OCI-LY3 (cell line): Measurements from ENCODE around the gene ZBBX.

Experiments used
- H2AFZ ChIP-seq: fragments of 200-600, 300-600 bp; shearing (Covaris generic); 2 replicates; pipeline ENCODE4 v1.6.0; 2014; ENCODE audit warnings: antibody characterized with exemption, low read depth, low read length
- H3K27ac ChIP-seq: fragments of 200-600, 300-600 bp; sonication (generic); 2 replicates; pipeline ENCODE4 v1.5.1; 2014; ENCODE audit warnings: mild to moderate bottlenecking, low read length, moderate library complexity, mixed read lengths
- H3K27me3 ChIP-seq: fragments of 200-600, 300-600 bp; sonication (generic); 2 replicates; pipeline ENCODE4 v1.6.1; 2014; ENCODE audit warnings: low read depth, low read length, mixed read lengths
- H3K36me3 ChIP-seq: fragments of 200-600, 300-600 bp; sonication (generic); replicated peaks from 2 replicates; pipeline ENCODE3; 2014; ENCODE audit warnings: low read depth, low read length, mixed read lengths
- H3K4me1 ChIP-seq: fragments of 300-600, 200-600 bp; sonication (generic); 2 replicates; pipeline ENCODE4 v1.6.1; 2014; ENCODE audit warnings: low read length, mixed read lengths
- H3K4me2 ChIP-seq: fragments of 200-600, 300-600 bp; sonication (generic); 2 replicates; pipeline ENCODE4 v1.6.1; 2014; ENCODE audit warnings: low read length, mixed read lengths
- H3K4me3 ChIP-seq: fragments of 300-600, 200-600 bp; sonication (generic); 2 replicates; pipeline ENCODE4 v1.5.1; 2014; ENCODE audit warnings: antibody characterized with exemption, mild to moderate bottlenecking, low read length, moderate library complexity
- H3K79me2 ChIP-seq: fragments of 300-600, 200-600 bp; shearing (Covaris generic); 2 replicates; pipeline ENCODE4 v1.6.1; 2014; ENCODE audit warnings: mild to moderate bottlenecking, low read length, mixed read lengths
- H3K9ac ChIP-seq: fragments of 300-600, 200-600 bp; shearing (Covaris generic); 2 replicates; pipeline ENCODE4 v1.6.0; 2014; ENCODE audit warnings: mild to moderate bottlenecking, low read length, moderate library complexity
- H3K9me3 ChIP-seq: fragments of 200-600, 300-600 bp; shearing (Covaris generic); 2 replicates; pipeline ENCODE4 v1.6.1; 2014; ENCODE audit warnings: low read length, mixed read lengths; ENCODE audit not compliant: insufficient read depth
- H4K20me1 ChIP-seq: fragments of 200-600, 300-600 bp; sonication (generic); 2 replicates; pipeline ENCODE4 v1.6.1; 2016; ENCODE audit warnings: low read length, mixed read lengths; ENCODE audit not compliant: insufficient read depth
- CTCF ChIP-seq: fragments of 200-600, 300-600 bp; sonication (generic); IDR thresholded peaks from 2 replicates; pipeline ENCODE4 v1.5.1; 2014; ENCODE audit warnings: antibody characterized with exemption, low read length, low read depth
- EZH2phosphoT487 ChIP-seq: fragments of 200-600 bp; shearing (Covaris generic); IDR thresholded peaks from 2 replicates; pipeline ENCODE4 v1.6.1; 2018; ENCODE audit warnings: antibody characterized with exemption, mixed run types, low read depth

The ZBBX gene

GRCh38 chr3:167246252-167246651, 133.8 kb downstream of the ZBBX start:
- no peaks in the 10 kb centered on the region for H3K27me3 ChIP-seq
- H3K9me3 ChIP-seq, result no peaks in the 10 kb centered on the region
- no peaks in the 10 kb centered on the region for H3K36me3 ChIP-seq
- H2AFZ ChIP-seq, result no peak overlapping the region
- H3K27ac ChIP-seq, result no peak overlapping the region
- H3K79me2 ChIP-seq, result no peaks in the 10 kb centered on the region
- H3K4me1 ChIP-seq, result peaks cover 31% of the 10 kb centered on the region
- H3K4me2 ChIP-seq, result no peak overlapping the region
- H4K20me1 ChIP-seq, result no peaks in the 10 kb centered on the region
- no peak for TF ChIP-seq EZH2phosphoT487
- no peak for TF ChIP-seq CTCF
- H3K4me3 ChIP-seq, result no peak overlapping the region
- H3K9ac ChIP-seq, result no peak overlapping the region

- TF ChIP-seq CTCF (no peak), EZH2phosphoT487 (no peak)
- Histone ChIP-seq H3K9me3 (no peaks in the 10 kb centered on the region), H3K36me3 (no peaks in the 10 kb centered on the region), H3K4me1 (peaks cover 11% of the 10 kb centered on the region; the same call in 1 of the 2 replicates), H3K27ac (no peak overlapping the region), H4K20me1 (no peaks in the 10 kb centered on the region), H3K4me2 (no peak overlapping the region), H3K27me3 (no peaks in the 10 kb centered on the region), H2AFZ (no peak overlapping the region), H3K9ac (no peak overlapping the region), H3K4me3 (no peak overlapping the region), H3K79me2 (no peaks in the 10 kb centered on the region)
These were observed 138.8 kb downstream of the ZBBX start for GRCh38 chr3:167241048-167241845.

GRCh38 chr3:167228135-167228534, 152.0 kb downstream of the ZBBX start:
- Histone ChIP-seq H3K36me3 (no peaks in the 10 kb centered on the region), H3K9me3 (no peaks in the 10 kb centered on the region), H3K4me2 (no peak overlapping the region), H3K4me3 (no peak overlapping the region), H3K27ac (no peak overlapping the region), H3K79me2 (no peaks in the 10 kb centered on the region), H2AFZ (no peak overlapping the region), H3K4me1 (peaks cover under 1% of the 10 kb centered on the region; the same call in 1 of the 2 replicates), H3K9ac (no peak overlapping the region), H3K27me3 (no peaks in the 10 kb centered on the region), H4K20me1 (no peaks in the 10 kb centered on the region)
- TF ChIP-seq CTCF, result no peak
- no peak for TF ChIP-seq EZH2phosphoT487

GRCh38 chr3:167225821-167226220, 154.3 kb downstream of the ZBBX start:
- Histone ChIP-seq H4K20me1 (no peaks in the 10 kb centered on the region), H3K27me3 (no peaks in the 10 kb centered on the region), H3K79me2 (no peaks in the 10 kb centered on the region), H3K36me3 (no peaks in the 10 kb centered on the region), H3K4me3 (no peak overlapping the region), H3K4me1 (no peaks in the 10 kb centered on the region), H3K27ac (no peak overlapping the region), H3K4me2 (no peak overlapping the region), H3K9ac (no peak overlapping the region), H3K9me3 (no peaks in the 10 kb centered on the region), H2AFZ (no peak overlapping the region)
- TF ChIP-seq EZH2phosphoT487, result no peak
- TF ChIP-seq CTCF, result no peak
